ENCODE data around the gene COL20A1.

The COL20A1 gene

GRCh38 chr20:63351326-63351700 is 58.3 kb downstream of the COL20A1 start:
- no peak for DNase-seq (ENCODE audit: low read depth)
- TF ChIP-seq MAX (IDR thresholded peaks at IDR 0.05; ENCODE audit: low read depth, low read length) (no peak), POLR2A (IDR thresholded peaks at IDR 0.05; ENCODE audit: extremely low read depth, insufficient read length) (no peak)
- H3K4me3 ChIP-seq (ENCODE audit: low read depth, low read length): no peak overlapping the region

- DNase-seq (ENCODE audit: low read depth): no peak
- TF ChIP-seq POLR2A (IDR thresholded peaks at IDR 0.05; ENCODE audit: extremely low read depth, insufficient read length): no peak
- no peak for TF ChIP-seq MAX (IDR thresholded peaks at IDR 0.05; ENCODE audit: low read depth, low read length)
- no peak for TF ChIP-seq CTCF (IDR thresholded peaks at IDR 0.05; ENCODE audit: low read depth, low read length)
- no peak for TF ChIP-seq MYC (IDR thresholded peaks at IDR 0.05; ENCODE audit: low read depth, low read length)
- no peak overlapping the region for H3K4me3 ChIP-seq (ENCODE audit: low read depth, low read length)
Measured at GRCh38 chr20:63351811-63352591, 59.0 kb downstream of the COL20A1 start.

- H3K4me3 ChIP-seq (ENCODE audit: low read depth, low read length): no peak overlapping the region
- DNase-seq (ENCODE audit: low read depth): no peak
- no peak for TF ChIP-seq POLR2A (IDR thresholded peaks at IDR 0.05; ENCODE audit: extremely low read depth, insufficient read length)
- no peak for TF ChIP-seq MYC (IDR thresholded peaks at IDR 0.05; ENCODE audit: low read depth, low read length)
- TF ChIP-seq CTCF (IDR thresholded peaks at IDR 0.05; ENCODE audit: low read depth, low read length): no peak
- no peak for TF ChIP-seq MAX (IDR thresholded peaks at IDR 0.05; ENCODE audit: low read depth, low read length)
Measured at GRCh38 chr20:63352811-63353221, 59.8 kb downstream of the COL20A1 start.

- no peak overlapping the region for H3K4me3 ChIP-seq (ENCODE audit: low read depth, low read length)
- no peak for DNase-seq (ENCODE audit: low read depth)
- TF ChIP-seq MAX (IDR thresholded peaks at IDR 0.05; ENCODE audit: low read depth, low read length) (no peak), MYC (IDR thresholded peaks at IDR 0.05; ENCODE audit: low read depth, low read length) (no peak), POLR2A (IDR thresholded peaks at IDR 0.05; ENCODE audit: extremely low read depth, insufficient read length) (no peak), CTCF (IDR thresholded peaks at IDR 0.05; ENCODE audit: low read depth, low read length) (no peak)
Measured at GRCh38 chr20:63354636-63355350, 61.8 kb downstream of the COL20A1 start.

GRCh38 chr20:63355781-63356295 is 62.9 kb downstream of the COL20A1 start:
- TF ChIP-seq CTCF (IDR thresholded peaks at IDR 0.05; ENCODE audit: low read depth, low read length) (no peak), MYC (IDR thresholded peaks at IDR 0.05; ENCODE audit: low read depth, low read length) (no peak), POLR2A (IDR thresholded peaks at IDR 0.05; ENCODE audit: extremely low read depth, insufficient read length) (no peak), MAX (IDR thresholded peaks at IDR 0.05; ENCODE audit: low read depth, low read length) (no peak)
- no peak for DNase-seq (ENCODE audit: low read depth)
- no peak overlapping the region for H3K4me3 ChIP-seq (ENCODE audit: low read depth, low read length)

GRCh38 chr20:63356511-63356910 is 63.5 kb downstream of the COL20A1 start:
- H3K4me3 ChIP-seq (ENCODE audit: low read depth, low read length): no peak overlapping the region
- no peak for DNase-seq (ENCODE audit: low read depth)
- TF ChIP-seq CTCF (IDR thresholded peaks at IDR 0.05; ENCODE audit: low read depth, low read length) (no peak), MAX (IDR thresholded peaks at IDR 0.05; ENCODE audit: low read depth, low read length) (no peak), POLR2A (IDR thresholded peaks at IDR 0.05; ENCODE audit: extremely low read depth, insufficient read length) (no peak), MYC (IDR thresholded peaks at IDR 0.05; ENCODE audit: low read depth, low read length) (no peak)

All from NB4 (cell line).